GM23338 (cell line): ENCODE measurements around the gene ERC1. TPM values are rescaled to one million over a fixed set of nuclear protein-coding genes. Genes with fewer than 3 reads are reported as not detected.

Experiments used
- ATAC-seq: fragments of 200-7000 bp; cut with Tn5 transposase; 3 replicates; pipeline ENCODE4 v1.9.1; 2020
- DNase-seq: peaks from one replicate; pipeline ENCODE4 v3.0.0-alpha.2; 2015; ENCODE audit warnings: low spot score
- H2AFZ ChIP-seq: fragments of 200-600 bp; sonication (generic); 2 replicates; pipeline ENCODE4 v1.8.0; 2016; ENCODE audit warnings: antibody characterized with exemption, mild to moderate bottlenecking, moderate library complexity
- H3F3A ChIP-seq: fragments of 200-600 bp; sonication (generic); replicated peaks from 2 replicates; pipeline ENCODE4 v1.8.0; 2017; ENCODE audit warnings: antibody characterized with exemption, mixed run types, low read depth
- H3K27ac ChIP-seq: fragments of 200-600 bp; sonication (generic); 2 replicates; pipeline ENCODE4 v1.6.1; 2016; ENCODE audit warnings: low read depth
- H3K27me3 ChIP-seq: fragments of 200-600 bp; sonication (generic); 2 replicates; pipeline ENCODE4 v1.8.0; 2016; ENCODE audit warnings: mild to moderate bottlenecking, mixed run types, moderate library complexity; ENCODE audit not compliant: insufficient read depth
- H3K36me3 ChIP-seq: fragments of 200-600 bp; sonication (generic); 2 replicates; pipeline ENCODE4 v1.8.0; 2016; ENCODE audit warnings: mild to moderate bottlenecking; ENCODE audit not compliant: insufficient read depth
- H3K4me1 ChIP-seq: fragments of 200-600 bp; sonication (generic); 2 replicates; pipeline ENCODE4 v1.8.0; 2016; ENCODE audit warnings: mild to moderate bottlenecking, moderate library complexity; ENCODE audit not compliant: insufficient read depth
- H3K4me2 ChIP-seq: fragments of 200-600 bp; sonication (generic); 2 replicates; pipeline ENCODE4 v1.7.1; 2017; ENCODE audit warnings: mixed run types
- H3K4me3 ChIP-seq: fragments of 200-600 bp; sonication (generic); 2 replicates; pipeline ENCODE4 v1.6.1; 2016; ENCODE audit warnings: mixed run types
- H3K79me2 ChIP-seq: fragments of 200-600 bp; sonication (generic); replicated peaks from 2 replicates; pipeline ENCODE4 v1.8.0; 2017; ENCODE audit warnings: mild to moderate bottlenecking; ENCODE audit not compliant: insufficient read depth
- H3K9me2 ChIP-seq: fragments of 200-600 bp; sonication (generic); 2 replicates; pipeline ENCODE4 v1.8.0; 2017; ENCODE audit not compliant: insufficient read depth
- H4K20me1 ChIP-seq: fragments of 200-600 bp; sonication (generic); replicated peaks from 2 replicates; pipeline ENCODE4 v1.8.0; 2017; ENCODE audit warnings: mild to moderate bottlenecking; ENCODE audit not compliant: insufficient read depth
- H3K27ac Mint-ChIP-seq: 2 replicates; pipeline ENCODE4 v1.8.0; 2020; ENCODE audit warnings: inconsistent platforms, mild to moderate bottlenecking, moderate library complexity, mixed read lengths
- H3K27me3 Mint-ChIP-seq: 3 replicates; pipeline ENCODE4 v1.8.0; 2022; ENCODE audit warnings: low read depth, mild to moderate bottlenecking, moderate library complexity, mixed read lengths, inconsistent platforms; ENCODE audit not compliant: insufficient read depth, poor library complexity
- H3K36me3 Mint-ChIP-seq: 3 replicates; pipeline ENCODE4 v1.8.0; 2021; ENCODE audit warnings: low read depth, mild to moderate bottlenecking, inconsistent platforms, moderate library complexity, mixed read lengths
- H3K4me1 Mint-ChIP-seq: 3 replicates; pipeline ENCODE4 v1.8.0; 2020; ENCODE audit warnings: mild to moderate bottlenecking, inconsistent platforms, mixed read lengths
- H3K4me3 Mint-ChIP-seq: 3 replicates; pipeline ENCODE4 v1.8.0; 2021; ENCODE audit warnings: moderate library complexity, mild to moderate bottlenecking, inconsistent platforms, mixed read lengths
- H3K9me3 Mint-ChIP-seq: 3 replicates; pipeline ENCODE4 v1.8.0; 2020; ENCODE audit warnings: moderate library complexity, mild to moderate bottlenecking, inconsistent platforms, mixed read lengths
- CREB1 ChIP-seq: fragments of 250-450 bp; sonication (Bioruptor Pico); IDR thresholded peaks from 2 replicates; pipeline ENCODE4 v1.5.0; 2020; ENCODE audit warnings: low read depth, mild to moderate bottlenecking, moderate library complexity
- EZH2 ChIP-seq: fragments of 200-600 bp; sonication (generic); IDR thresholded peaks from one replicate; pipeline ENCODE4 v1.8.0; 2017; ENCODE audit warnings: antibody characterized with exemption, mild to moderate bottlenecking, low read depth; ENCODE audit not compliant: unreplicated experiment
- EZH2phosphoT487 ChIP-seq: fragments of 200-600 bp; sonication (generic); IDR thresholded peaks from one replicate; pipeline ENCODE4 v1.8.1; 2018; ENCODE audit warnings: antibody characterized with exemption; ENCODE audit not compliant: unreplicated experiment
- JUNB ChIP-seq: IDR thresholded peaks from one replicate; pipeline ENCODE4 v1.6.1; 2016; ENCODE audit warnings: antibody characterized with exemption; ENCODE audit not compliant: unreplicated experiment
- POLR2AphosphoS5 ChIP-seq: IDR thresholded peaks from 2 replicates; pipeline ENCODE4 v1.6.1; 2016; ENCODE audit warnings: antibody characterized with exemption, low read depth
- STAT1 ChIP-seq: IDR thresholded peaks from one replicate; pipeline ENCODE4 v1.6.1; 2016; ENCODE audit warnings: antibody characterized with exemption; ENCODE audit not compliant: unreplicated experiment
- ZNF114 ChIP-seq: fragments of 250-450 bp; sonication (Bioruptor Pico); IDR thresholded peaks from 2 replicates; pipeline ENCODE4 v1.5.0; 2020; ENCODE audit warnings: mild to moderate bottlenecking, moderate library complexity
- ZNF331 ChIP-seq: fragments of 250-450 bp; sonication (Bioruptor Pico); IDR thresholded peaks from 2 replicates; pipeline ENCODE4 v1.5.0; 2020; ENCODE audit warnings: low read depth, mild to moderate bottlenecking, moderate library complexity
- polyA plus RNA-seq: library from polyadenylated mRNA; unstranded; fragments of >200 nt; fragmentation: Nextera tagmentation; extraction: Ambion mirVana; gene quantifications from 2 replicates; pipeline ENCODE4 v1.2.1, GENCODE V29; 2016
- total RNA-seq: library from RNA; depleted of rRNA; stranded (reverse); fragments of >200 nt; shearing (Covaris generic); gene quantifications from 2 replicates; pipeline ENCODE4 v1.2.3, GENCODE V29; 2014
- TF ChIP-seq, protein P1 (sequence below): IDR thresholded peaks from one replicate; pipeline ENCODE4 v1.6.1; 2018; ENCODE audit warnings: antibody characterized with exemption; ENCODE audit not compliant: unreplicated experiment
- TF ChIP-seq, protein P2 (sequence below), 2 experiments: fragments of 200-600 bp in 1 of 2; sonication (generic) in 1 of 2; conservative IDR thresholded peaks; 2 replicates each; pipeline versions ENCODE4 v1.5.1 to v1.6.1; 2016 to 2017; ENCODE audit warnings: antibody characterized with exemption in 2 of 2, low read depth in 2 of 2, mild to moderate bottlenecking in 2 of 2, moderate library complexity in 1 of 2
- TF ChIP-seq, protein P3 (sequence below): IDR thresholded peaks from 2 replicates; pipeline ENCODE4 v1.6.1; 2016; ENCODE audit warnings: antibody characterized with exemption

ERC1 gene
- total and polyA plus RNA-seq, 2 experiments from 2014 or later = 28.1 to 35.3 TPM

DNA sequence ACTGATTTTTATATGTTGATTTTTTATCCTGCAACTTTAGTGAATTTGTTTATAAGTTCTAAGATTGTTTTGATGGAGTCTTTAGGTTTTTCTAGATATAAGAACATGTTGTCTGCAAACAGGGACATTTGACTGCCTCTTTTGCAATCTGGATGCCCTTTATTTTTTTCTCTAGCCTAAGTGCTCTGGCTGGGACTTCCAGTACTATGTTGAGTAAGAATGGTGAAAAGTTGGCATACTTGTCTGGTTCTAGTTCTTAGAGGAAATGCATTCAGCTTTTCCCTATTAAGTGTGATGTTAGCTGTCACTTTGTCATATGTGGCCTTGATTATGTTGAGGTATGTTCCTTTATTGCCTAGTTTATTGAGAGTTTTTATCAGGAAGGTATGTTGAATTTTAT is 68.1 kb downstream of the ERC1 start:
- peaks cover 29% of the 10 kb centered on the region for H3K4me1 ChIP-seq
- TF ChIP-seq POLR2AphosphoS5 = no peak
- no peak for TF ChIP-seq CREB1 (CRISPR knock-in tag)
- TF ChIP-seq, protein P1, sequence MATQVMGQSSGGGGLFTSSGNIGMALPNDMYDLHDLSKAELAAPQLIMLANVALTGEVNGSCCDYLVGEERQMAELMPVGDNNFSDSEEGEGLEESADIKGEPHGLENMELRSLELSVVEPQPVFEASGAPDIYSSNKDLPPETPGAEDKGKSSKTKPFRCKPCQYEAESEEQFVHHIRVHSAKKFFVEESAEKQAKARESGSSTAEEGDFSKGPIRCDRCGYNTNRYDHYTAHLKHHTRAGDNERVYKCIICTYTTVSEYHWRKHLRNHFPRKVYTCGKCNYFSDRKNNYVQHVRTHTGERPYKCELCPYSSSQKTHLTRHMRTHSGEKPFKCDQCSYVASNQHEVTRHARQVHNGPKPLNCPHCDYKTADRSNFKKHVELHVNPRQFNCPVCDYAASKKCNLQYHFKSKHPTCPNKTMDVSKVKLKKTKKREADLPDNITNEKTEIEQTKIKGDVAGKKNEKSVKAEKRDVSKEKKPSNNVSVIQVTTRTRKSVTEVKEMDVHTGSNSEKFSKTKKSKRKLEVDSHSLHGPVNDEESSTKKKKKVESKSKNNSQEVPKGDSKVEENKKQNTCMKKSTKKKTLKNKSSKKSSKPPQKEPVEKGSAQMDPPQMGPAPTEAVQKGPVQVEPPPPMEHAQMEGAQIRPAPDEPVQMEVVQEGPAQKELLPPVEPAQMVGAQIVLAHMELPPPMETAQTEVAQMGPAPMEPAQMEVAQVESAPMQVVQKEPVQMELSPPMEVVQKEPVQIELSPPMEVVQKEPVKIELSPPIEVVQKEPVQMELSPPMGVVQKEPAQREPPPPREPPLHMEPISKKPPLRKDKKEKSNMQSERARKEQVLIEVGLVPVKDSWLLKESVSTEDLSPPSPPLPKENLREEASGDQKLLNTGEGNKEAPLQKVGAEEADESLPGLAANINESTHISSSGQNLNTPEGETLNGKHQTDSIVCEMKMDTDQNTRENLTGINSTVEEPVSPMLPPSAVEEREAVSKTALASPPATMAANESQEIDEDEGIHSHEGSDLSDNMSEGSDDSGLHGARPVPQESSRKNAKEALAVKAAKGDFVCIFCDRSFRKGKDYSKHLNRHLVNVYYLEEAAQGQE = no peak
- TF ChIP-seq EZH2phosphoT487 = no peak
- no peak for TF ChIP-seq STAT1
- TF ChIP-seq JUNB = no peak
- TF ChIP-seq, protein P2, sequence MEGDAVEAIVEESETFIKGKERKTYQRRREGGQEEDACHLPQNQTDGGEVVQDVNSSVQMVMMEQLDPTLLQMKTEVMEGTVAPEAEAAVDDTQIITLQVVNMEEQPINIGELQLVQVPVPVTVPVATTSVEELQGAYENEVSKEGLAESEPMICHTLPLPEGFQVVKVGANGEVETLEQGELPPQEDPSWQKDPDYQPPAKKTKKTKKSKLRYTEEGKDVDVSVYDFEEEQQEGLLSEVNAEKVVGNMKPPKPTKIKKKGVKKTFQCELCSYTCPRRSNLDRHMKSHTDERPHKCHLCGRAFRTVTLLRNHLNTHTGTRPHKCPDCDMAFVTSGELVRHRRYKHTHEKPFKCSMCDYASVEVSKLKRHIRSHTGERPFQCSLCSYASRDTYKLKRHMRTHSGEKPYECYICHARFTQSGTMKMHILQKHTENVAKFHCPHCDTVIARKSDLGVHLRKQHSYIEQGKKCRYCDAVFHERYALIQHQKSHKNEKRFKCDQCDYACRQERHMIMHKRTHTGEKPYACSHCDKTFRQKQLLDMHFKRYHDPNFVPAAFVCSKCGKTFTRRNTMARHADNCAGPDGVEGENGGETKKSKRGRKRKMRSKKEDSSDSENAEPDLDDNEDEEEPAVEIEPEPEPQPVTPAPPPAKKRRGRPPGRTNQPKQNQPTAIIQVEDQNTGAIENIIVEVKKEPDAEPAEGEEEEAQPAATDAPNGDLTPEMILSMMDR (conservative IDR thresholded peaks at IDR 0.05; ENCODE audit: low read depth in 2 of 2) = no peak
- TF ChIP-seq ZNF114 = no peak
- TF ChIP-seq ZNF331 (CRISPR knock-in tag) = no peak
- TF ChIP-seq, protein P3, sequence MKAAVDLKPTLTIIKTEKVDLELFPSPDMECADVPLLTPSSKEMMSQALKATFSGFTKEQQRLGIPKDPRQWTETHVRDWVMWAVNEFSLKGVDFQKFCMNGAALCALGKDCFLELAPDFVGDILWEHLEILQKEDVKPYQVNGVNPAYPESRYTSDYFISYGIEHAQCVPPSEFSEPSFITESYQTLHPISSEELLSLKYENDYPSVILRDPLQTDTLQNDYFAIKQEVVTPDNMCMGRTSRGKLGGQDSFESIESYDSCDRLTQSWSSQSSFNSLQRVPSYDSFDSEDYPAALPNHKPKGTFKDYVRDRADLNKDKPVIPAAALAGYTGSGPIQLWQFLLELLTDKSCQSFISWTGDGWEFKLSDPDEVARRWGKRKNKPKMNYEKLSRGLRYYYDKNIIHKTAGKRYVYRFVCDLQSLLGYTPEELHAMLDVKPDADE = no peak
- no peak for TF ChIP-seq EZH2
- ATAC-seq = no peak
- peaks cover 78% of the 10 kb centered on the region for H3K79me2 ChIP-seq
- no peak for DNase-seq
- Mint-ChIP-seq H3K4me3 (no peak overlapping the region), H3K27ac (no peak overlapping the region), H3K9me3 (peaks cover 43% of the 10 kb centered on the region), H3K36me3 (peaks cover 49% of the 10 kb centered on the region), H3K4me1 (peaks cover 24% of the 10 kb centered on the region), H3K27me3 (no peaks in the 10 kb centered on the region)
- no peak overlapping the region for H3K27ac ChIP-seq
- H3F3A ChIP-seq = 0 out of 2 replicates have a peak, but pooled peaks cover 4% of the 10 kb centered on the region
- H3K27me3 ChIP-seq = no peaks in the 10 kb centered on the region
- H2AFZ ChIP-seq = no peak overlapping the region
- H3K4me3 ChIP-seq = no peak overlapping the region
- no peak overlapping the region for H3K4me2 ChIP-seq
- H4K20me1 ChIP-seq = no peaks in the 10 kb centered on the region
- no peaks in the 10 kb centered on the region for H3K9me2 ChIP-seq
- no peaks in the 10 kb centered on the region for H3K36me3 ChIP-seq
